Measurements from ENCODE around the gene KBTBD2. TPM values are rescaled to one million over a fixed set of nuclear protein-coding genes. Genes with fewer than 3 reads are reported as not detected.
A peak's percentile ranks its signal among the peaks of the same experiment; 100 is the strongest.
"Not testable (repeated sequence)": the region's sequence is repeated elsewhere in the genome, so short reads cannot be mapped to it uniquely, and the experiment has no call there.

KBTBD2 gene
- total and polyA plus RNA-seq, 5 donors, result 12.9 to 23.0 (median 21.7) TPM

GRCh38 chr7:32916994-32917393 lies 25.4 kb upstream of the KBTBD2 start:
- ATAC-seq; H3K4me3 ChIP-seq (ENCODE audit: low read length); H3K9me3 ChIP-seq (ENCODE audit: control insufficient read depth, low read length); intact Hi-C loops (cut with DNase I); H3K27me3 ChIP-seq (ENCODE audit: control insufficient read depth, insufficient read depth); H3K27ac ChIP-seq (ENCODE audit: low read length); H3K4me1 ChIP-seq (ENCODE audit: control insufficient read depth, insufficient read depth, low read length); DNase-seq: not testable (repeated sequence)
- WGBS, result 89% methylated on average over 5 of the region's 7 CpGs

- Histone ChIP-seq H3K27me3 (ENCODE audit: control insufficient read depth, insufficient read depth) (no peaks in the 10 kb centered on the region), H3K4me3 (ENCODE audit: low read length) (no peak overlapping the region), H3K4me1 (ENCODE audit: control insufficient read depth, insufficient read depth, low read length) (no peaks in the 10 kb centered on the region), H3K27ac (ENCODE audit: low read length) (no peak overlapping the region), H3K9me3 (ENCODE audit: control insufficient read depth, low read length) (no peaks in the 10 kb centered on the region)
- ATAC-seq (no peak), DNase-seq (no peak)
- intact Hi-C loops (cut with DNase I), result no loop called here
- 91% methylated on average over 3 of the region's 3 CpGs for WGBS
These were observed 24.4 kb upstream of the KBTBD2 start for GRCh38 chr7:32916006-32916405.

- ATAC-seq, result no peak
- intact Hi-C loops (cut with DNase I), result no loop called here
- Histone ChIP-seq H3K4me3 (ENCODE audit: low read length) (no peak overlapping the region), H3K27me3 (ENCODE audit: control insufficient read depth, insufficient read depth) (no peaks in the 10 kb centered on the region), H3K27ac (ENCODE audit: low read length) (no peak overlapping the region), H3K9me3 (ENCODE audit: control insufficient read depth, low read length) (no peaks in the 10 kb centered on the region), H3K4me1 (ENCODE audit: control insufficient read depth, insufficient read depth, low read length) (no peaks in the 10 kb centered on the region)
- no peak for DNase-seq
- WGBS, result 88% methylated on average over 5 of the region's 5 CpGs
These were observed 23.5 kb upstream of the KBTBD2 start for GRCh38 chr7:32915041-32915536.

- ATAC-seq (peak in 1 of 2 donors; percentile 58), DNase-seq (no peak)
- no peak overlapping the region for H3K27ac ChIP-seq (ENCODE audit: low read length)
- H3K27me3 ChIP-seq (ENCODE audit: control insufficient read depth, insufficient read depth), result no peaks in the 10 kb centered on the region
- H3K9me3 ChIP-seq (ENCODE audit: control insufficient read depth, low read length), result no peaks in the 10 kb centered on the region
- intact Hi-C loops (cut with DNase I), result no loop called here
- 96% methylated on average over 1 of the region's 1 CpG for WGBS
- H3K4me3 ChIP-seq (ENCODE audit: low read length), result no peak overlapping the region
- peaks cover 1% of the 10 kb centered on the region for H3K4me1 ChIP-seq (ENCODE audit: control insufficient read depth, insufficient read depth, low read length)
These were observed 22.6 kb upstream of the KBTBD2 start for GRCh38 chr7:32914184-32914583.

- 81% methylated on average over 1 of the region's 1 CpG for WGBS
- Histone ChIP-seq H3K27ac (ENCODE audit: low read length) (no peak overlapping the region), H3K4me3 (ENCODE audit: low read length) (no peak overlapping the region), H3K27me3 (ENCODE audit: control insufficient read depth, insufficient read depth) (no peaks in the 10 kb centered on the region), H3K9me3 (ENCODE audit: control insufficient read depth, low read length) (no peaks in the 10 kb centered on the region), H3K4me1 (ENCODE audit: control insufficient read depth, insufficient read depth, low read length) (peaks cover 3% of the 10 kb centered on the region)
- intact Hi-C loops (cut with DNase I), result no loop called here
- ATAC-seq (no peak), DNase-seq (no peak)
These were observed 18.6 kb upstream of the KBTBD2 start for GRCh38 chr7:32910195-32910594.

GRCh38 chr7:32905175-32905662 lies 13.7 kb upstream of the KBTBD2 start:
- 21% methylated on average over 12 of the region's 12 CpGs for WGBS
- peak overlapping the region; percentile 52 for H3K4me3 ChIP-seq (ENCODE audit: low read length)
- peak; percentile 46 to 73 (median 69) for DNase-seq
- peaks cover 4% of the 10 kb centered on the region for H3K4me1 ChIP-seq (ENCODE audit: control insufficient read depth, insufficient read depth, low read length)
- intact Hi-C loops (cut with DNase I), result no loop called here
- peak; percentile 83 to 84 for ATAC-seq
- H3K27ac ChIP-seq (ENCODE audit: low read length), result no peak overlapping the region
- no peaks in the 10 kb centered on the region for H3K27me3 ChIP-seq (ENCODE audit: control insufficient read depth, insufficient read depth)
- no peaks in the 10 kb centered on the region for H3K9me3 ChIP-seq (ENCODE audit: control insufficient read depth, low read length)

GRCh38 chr7:32901629-32902028 lies 10.1 kb upstream of the KBTBD2 start:
- Histone ChIP-seq H3K27ac (ENCODE audit: low read length) (no peak overlapping the region), H3K4me1 (ENCODE audit: control insufficient read depth, insufficient read depth, low read length) (peaks cover 2% of the 10 kb centered on the region), H3K9me3 (ENCODE audit: control insufficient read depth, low read length) (no peaks in the 10 kb centered on the region), H3K4me3 (ENCODE audit: low read length) (no peak overlapping the region), H3K27me3 (ENCODE audit: control insufficient read depth, insufficient read depth) (no peaks in the 10 kb centered on the region)
- peak in 1 of 2 donors; percentile 9 for ATAC-seq
- intact Hi-C loops (cut with DNase I), result no loop called here
- no peak for DNase-seq
- 69% methylated on average over 7 of the region's 7 CpGs for WGBS

GRCh38 chr7:32900433-32900995 lies 9.0 kb upstream of the KBTBD2 start:
- Histone ChIP-seq H3K9me3 (ENCODE audit: control insufficient read depth, low read length) (no peaks in the 10 kb centered on the region), H3K4me1 (ENCODE audit: control insufficient read depth, insufficient read depth, low read length) (peaks cover 2% of the 10 kb centered on the region), H3K27ac (ENCODE audit: low read length) (no peak overlapping the region), H3K27me3 (ENCODE audit: control insufficient read depth, insufficient read depth) (no peaks in the 10 kb centered on the region), H3K4me3 (ENCODE audit: low read length) (no peak overlapping the region)
- DNase-seq (no peak), ATAC-seq (no peak)
- intact Hi-C loops (cut with DNase I), result no loop called here
- WGBS, result 97% methylated on average over 4 of the region's 4 CpGs

- H3K4me1 ChIP-seq (ENCODE audit: control insufficient read depth, insufficient read depth, low read length); H3K27ac ChIP-seq (ENCODE audit: low read length); intact Hi-C loops (cut with DNase I); H3K27me3 ChIP-seq (ENCODE audit: control insufficient read depth, insufficient read depth); ATAC-seq; H3K9me3 ChIP-seq (ENCODE audit: control insufficient read depth, low read length); DNase-seq; H3K4me3 ChIP-seq (ENCODE audit: low read length): not testable (repeated sequence)
- 91% methylated on average over 6 of the region's 6 CpGs for WGBS
These were observed 5.8 kb upstream of the KBTBD2 start for GRCh38 chr7:32897376-32897775.

GRCh38 chr7:32896564-32897347 lies 5.2 kb upstream of the KBTBD2 start:
- WGBS, result 90% methylated on average over 6 of the region's 6 CpGs
- Histone ChIP-seq H3K27me3 (ENCODE audit: control insufficient read depth, insufficient read depth) (no peaks in the 10 kb centered on the region), H3K4me1 (ENCODE audit: control insufficient read depth, insufficient read depth, low read length) (no peaks in the 10 kb centered on the region), H3K27ac (ENCODE audit: low read length) (no peak overlapping the region), H3K9me3 (ENCODE audit: control insufficient read depth, low read length) (no peaks in the 10 kb centered on the region), H3K4me3 (ENCODE audit: low read length) (no peak overlapping the region)
- ATAC-seq, result no peak
- intact Hi-C loops (cut with DNase I), result no loop called here
- DNase-seq, result no peak

GRCh38 chr7:32894171-32894570 lies 2.6 kb upstream of the KBTBD2 start:
- Histone ChIP-seq H3K4me1 (ENCODE audit: control insufficient read depth, insufficient read depth, low read length) (no peaks in the 10 kb centered on the region), H3K27me3 (ENCODE audit: control insufficient read depth, insufficient read depth) (no peaks in the 10 kb centered on the region), H3K9me3 (ENCODE audit: control insufficient read depth, low read length) (no peaks in the 10 kb centered on the region), H3K27ac (ENCODE audit: low read length) (no peak overlapping the region), H3K4me3 (ENCODE audit: low read length) (no peak overlapping the region)
- DNase-seq, result no peak
- 93% methylated on average over 4 of the region's 4 CpGs for WGBS
- intact Hi-C loops (cut with DNase I), result loop anchor here in 1 of 4 donors (5.0 kb wide), 2 partner anchors 43 to 47 kb away; no protein-coding TSS in a partner anchor
- ATAC-seq, result no peak
